Measurements from ENCODE around the gene TNNT3. TPM values are rescaled to one million over a fixed set of nuclear protein-coding genes. Genes with fewer than 3 reads are reported as not detected.

TNNT3 gene
- total and polyA plus RNA-seq, 2 of the 4 experiments (the other 2 are of a cell fraction) = not detected

DNA sequence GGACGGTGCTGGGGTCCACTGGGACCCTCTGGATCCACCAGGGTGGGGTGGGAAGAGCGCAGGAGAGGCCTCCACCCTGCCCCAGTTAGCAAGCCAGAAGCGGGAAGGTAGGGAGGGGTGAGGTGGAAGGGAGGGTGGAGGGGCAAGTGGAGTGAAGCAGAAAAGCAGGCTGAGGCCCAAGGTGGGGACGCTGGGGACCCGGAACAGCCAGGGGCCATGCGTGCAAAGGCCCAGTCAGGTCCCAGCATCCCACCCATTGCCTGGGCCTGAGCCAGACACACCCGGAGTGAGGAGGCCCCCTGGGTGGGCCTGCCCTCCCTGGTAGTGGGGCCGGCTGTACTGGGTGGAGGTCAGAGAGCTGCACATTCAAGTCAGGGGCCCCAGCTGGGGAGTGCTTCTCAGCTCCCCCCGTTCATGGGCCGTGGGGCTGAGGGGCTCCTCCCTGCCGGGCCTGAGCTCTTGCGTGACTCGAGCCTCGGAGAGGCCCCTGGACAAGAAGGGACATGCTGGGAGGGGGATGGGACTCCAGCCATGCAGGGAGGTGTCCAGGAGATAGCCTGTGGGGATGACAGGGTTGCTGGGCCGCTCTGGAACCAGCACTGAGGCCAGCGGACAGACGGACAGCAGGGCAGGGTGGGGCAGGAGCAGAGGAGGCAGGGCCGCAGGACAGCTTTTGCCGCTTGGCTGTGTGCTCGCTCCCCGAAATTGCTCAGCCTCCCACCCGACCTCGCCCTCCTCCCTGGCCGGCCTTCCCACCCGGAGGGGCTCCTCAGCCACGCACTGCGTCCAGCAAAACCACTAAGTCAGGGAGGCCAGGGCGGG is 7.7 kb downstream of the TNNT3 start:
- BruUV-seq (replicated peaks) = no TSS peak
- no peak overlapping the region for H3K14ac ChIP-seq (replicated peaks; ENCODE audit: low read depth, low read length)
- no peak overlapping the region for H3K9ac ChIP-seq (ENCODE audit: low read depth, low read length)
- H2BK20ac ChIP-seq (ENCODE audit: low read depth, low read length) = no peak overlapping the region
- peaks cover 12% of the 10 kb centered on the region; the same call in 1 of the 2 replicates for H3K27me3 ChIP-seq (ENCODE audit: control insufficient read depth, insufficient read depth, low read length)
- H3K4ac ChIP-seq (ENCODE audit: low read depth, low read length) = no peak overlapping the region
- ChIA-PET POLR2A (ENCODE audit: unreplicated experiment) (no interaction called here), CTCF (interaction anchor here (0.5 kb wide), 1 partner anchor 103 kb away, joined by 4 read pairs; no protein-coding TSS in a partner anchor)
- 63% methylated on average over 2 of the region's 28 CpGs; no CpG with 5 or more reads in 1 of the 2 experiments for WGBS, 2 experiments (ENCODE audit: extremely low coverage in 2 of 2, insufficient read length in 1 of 2)
- no peak overlapping the region for H3K27ac ChIP-seq (ENCODE audit: insufficient read depth, low read length)
- no peaks in the 10 kb centered on the region for H3K79me1 ChIP-seq (ENCODE audit: low read depth in 1 of 2, low read length in 2 of 2)
- H3K18ac ChIP-seq (ENCODE audit: low read depth, low read length) = no peak overlapping the region
- no peaks in the 10 kb centered on the region for H3K9me3 ChIP-seq (ENCODE audit: control insufficient read depth, insufficient read depth, low read length)
- H2BK120ac ChIP-seq (ENCODE audit: low read depth, low read length) = no peak overlapping the region
- no peak overlapping the region for H3K4me2 ChIP-seq (ENCODE audit: low read depth, low read length)
- no peak overlapping the region for H2BK5ac ChIP-seq (ENCODE audit: low read depth, low read length, poor library complexity, severe bottlenecking)
- H4K5ac ChIP-seq (ENCODE audit: low read depth, low read length) = no peak overlapping the region
- no peaks in the 10 kb centered on the region for H3K36me3 ChIP-seq (ENCODE audit: control insufficient read depth, insufficient read depth, low read length)
- no peak overlapping the region for H3K23ac ChIP-seq (ENCODE audit: low read depth, low read length)
- H4K20me1 ChIP-seq (ENCODE audit: insufficient read depth, low read length) = no peaks in the 10 kb centered on the region
- H4K8ac ChIP-seq (ENCODE audit: low read depth in 2 of 2, low read length in 2 of 2) = no peak overlapping the region
- H2AK9ac ChIP-seq (replicated peaks; ENCODE audit: low read depth, low read length, poor library complexity) = no peak overlapping the region
- H2BK15ac ChIP-seq (ENCODE audit: low read depth, low read length) = no peak overlapping the region
- no peaks in the 10 kb centered on the region for H3K9me1 ChIP-seq (ENCODE audit: insufficient read depth, low read length)
- ATAC-seq (ENCODE audit: low read depth) (no peak), DNase-seq (no peak)
- H3K4me1 ChIP-seq (ENCODE audit: control insufficient read depth, insufficient read depth, low read length) = no peaks in the 10 kb centered on the region
- TF ChIP-seq RFX5 (IDR thresholded peaks at IDR 0.05; ENCODE audit: low read depth, low read length) (no peak), FOS (IDR thresholded peaks at IDR 0.05; ENCODE audit: low read depth, low read length) (no peak), SMC3 (IDR thresholded peaks at IDR 0.05; ENCODE audit: low read depth, low read length) (no peak), MXI1 (IDR thresholded peaks at IDR 0.05; ENCODE audit: borderline replicate concordance, low read depth, low read length) (no peak), CEBPB (IDR thresholded peaks at IDR 0.05; ENCODE audit: low read depth, low read length) (no peak), NFE2L2 (IDR thresholded peaks at IDR 0.05; ENCODE audit: low read depth, low read length) (no peak), RAD21 (IDR thresholded peaks at IDR 0.05; ENCODE audit: low read length) (no peak), RCOR1 (IDR thresholded peaks at IDR 0.05; ENCODE audit: insufficient replicate concordance, low read length) (no peak)
- TF ChIP-seq, protein P1, sequence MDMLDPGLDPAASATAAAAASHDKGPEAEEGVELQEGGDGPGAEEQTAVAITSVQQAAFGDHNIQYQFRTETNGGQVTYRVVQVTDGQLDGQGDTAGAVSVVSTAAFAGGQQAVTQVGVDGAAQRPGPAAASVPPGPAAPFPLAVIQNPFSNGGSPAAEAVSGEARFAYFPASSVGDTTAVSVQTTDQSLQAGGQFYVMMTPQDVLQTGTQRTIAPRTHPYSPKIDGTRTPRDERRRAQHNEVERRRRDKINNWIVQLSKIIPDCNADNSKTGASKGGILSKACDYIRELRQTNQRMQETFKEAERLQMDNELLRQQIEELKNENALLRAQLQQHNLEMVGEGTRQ (IDR thresholded peaks at IDR 0.05; ENCODE audit: low read depth, low read length) = no peak
- H2AFZ ChIP-seq (replicated peaks; ENCODE audit: low read length, poor library complexity) = no peak overlapping the region
- no peak overlapping the region for H3K56ac ChIP-seq (ENCODE audit: extremely low read depth, insufficient read depth, low read length)
- no peak overlapping the region for H4K91ac ChIP-seq (ENCODE audit: insufficient read depth, low read depth, low read length)
- dilution Hi-C loops (cut with HindIII; ENCODE audit: low sequenced_read_pairs, unreplicated experiment) = no loop called here
- H3K4me3 ChIP-seq (ENCODE audit: insufficient read depth, low read depth, low read length) = no peak overlapping the region
- intact Hi-C loops (cut with micrococcal nuclease) = no loop called here
- H2AK5ac ChIP-seq (ENCODE audit: low read depth, low read length) = no peak overlapping the region
- in situ Hi-C loops (cut with MboI; ENCODE audit: low sequenced_read_pairs) = no loop called here

Measured in IMR-90 (cell line).